Stimulated activated CD4-positive, alpha-beta T cell treated with anti-CD3 and anti-CD28 coated beads, Interleukin-2, amount 100 ng/mL, for 48 hours (primary cell): ENCODE data around the gene SUMO4.

ENCODE experiments used
- DNase-seq, 2 donors: peaks; one replicate each; pipeline ENCODE4 v3.0.0-alpha.2; 2020

SUMO4 gene

DNA sequence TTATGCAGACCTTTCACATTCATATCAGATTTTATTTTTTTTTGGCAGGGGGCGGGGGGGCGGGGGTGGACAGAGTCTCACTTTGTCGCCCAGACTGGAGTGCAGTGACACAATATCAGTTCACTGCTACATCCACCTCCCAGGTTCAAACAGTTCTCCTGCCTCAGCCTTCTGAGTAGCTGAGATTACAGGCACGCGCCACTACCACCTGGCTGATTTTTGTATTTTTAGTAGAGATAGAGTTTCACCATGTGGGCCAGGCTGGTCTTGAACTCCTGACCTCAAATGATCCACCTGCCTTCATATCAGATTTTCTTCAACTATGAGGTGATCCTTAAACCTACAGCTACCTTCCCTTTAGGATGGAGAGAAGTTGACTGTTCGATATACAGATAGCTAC, 8.0 kb upstream of the SUMO4 start:
- DNase-seq: no peak

DNA sequence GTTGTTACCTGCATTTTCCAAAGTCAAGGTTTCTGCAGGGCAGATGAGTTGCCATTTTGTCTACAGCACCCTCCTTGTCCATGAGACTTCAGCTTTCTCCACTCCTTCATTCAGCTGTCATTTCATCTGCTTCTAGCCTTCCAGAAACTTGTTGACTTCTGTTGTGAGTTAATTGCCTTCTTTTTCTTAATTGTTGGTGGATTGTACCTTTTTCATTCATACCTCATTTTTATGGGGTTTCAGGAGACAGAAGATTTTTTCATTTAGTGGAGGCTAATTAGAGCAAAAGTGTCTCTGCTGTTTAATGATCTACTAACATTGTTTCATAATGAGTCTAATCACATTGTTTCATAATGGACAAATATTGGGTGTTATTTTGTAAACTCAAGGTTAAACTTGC, 7.5 kb upstream of the SUMO4 start:
- DNase-seq: no peak

DNA sequence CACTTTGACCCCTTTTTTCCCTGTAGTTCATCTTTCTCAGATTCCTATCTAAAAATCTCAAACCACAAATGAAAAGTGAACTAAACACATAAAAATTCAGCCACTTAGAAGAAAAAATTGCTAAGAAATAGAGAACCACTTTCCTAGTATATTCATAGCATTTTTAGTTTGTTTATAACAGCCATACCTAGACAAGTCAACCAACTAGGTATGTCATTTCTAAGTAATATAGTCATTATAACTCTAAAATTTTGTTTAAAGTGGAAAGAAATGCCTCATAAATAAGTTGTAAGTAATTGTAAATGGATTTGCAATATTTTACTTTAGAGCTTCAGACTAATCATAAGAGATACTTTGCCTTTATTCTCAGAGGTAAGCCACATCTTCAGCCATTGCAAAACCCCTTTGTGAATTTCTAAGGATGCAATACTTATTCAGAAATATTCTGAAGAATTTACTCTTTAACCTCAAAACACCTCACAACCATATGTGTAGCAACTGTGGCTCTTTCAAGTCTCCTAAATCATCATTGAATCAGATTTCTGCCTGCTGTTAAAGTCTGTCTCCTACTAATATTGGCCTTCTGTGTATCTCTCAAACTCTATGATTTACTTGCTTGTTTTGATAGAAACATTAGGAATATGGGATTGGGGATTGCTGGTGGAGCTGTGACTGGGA, 6.9 kb upstream of the SUMO4 start:
- DNase-seq: no peak

DNA sequence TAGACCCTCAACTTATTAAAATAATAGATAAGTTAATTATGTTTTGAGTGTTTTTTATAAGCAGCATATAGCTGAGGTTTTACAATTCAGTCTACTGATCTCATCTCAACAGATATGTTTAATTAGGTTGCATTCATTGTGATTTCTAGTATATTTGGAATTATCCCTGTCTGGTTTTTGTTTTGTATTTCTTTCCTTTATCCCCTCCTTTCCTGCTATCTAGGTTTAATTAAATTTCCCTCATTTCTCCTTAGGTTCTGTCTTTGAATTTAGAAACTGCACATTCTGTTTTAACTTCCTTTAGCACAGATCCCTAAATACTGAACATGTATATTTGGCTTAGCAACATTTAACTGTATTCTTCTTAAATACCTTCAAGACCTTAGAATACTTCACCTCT, 4.9 kb upstream of the SUMO4 start:
- DNase-seq: no peak

DNA sequence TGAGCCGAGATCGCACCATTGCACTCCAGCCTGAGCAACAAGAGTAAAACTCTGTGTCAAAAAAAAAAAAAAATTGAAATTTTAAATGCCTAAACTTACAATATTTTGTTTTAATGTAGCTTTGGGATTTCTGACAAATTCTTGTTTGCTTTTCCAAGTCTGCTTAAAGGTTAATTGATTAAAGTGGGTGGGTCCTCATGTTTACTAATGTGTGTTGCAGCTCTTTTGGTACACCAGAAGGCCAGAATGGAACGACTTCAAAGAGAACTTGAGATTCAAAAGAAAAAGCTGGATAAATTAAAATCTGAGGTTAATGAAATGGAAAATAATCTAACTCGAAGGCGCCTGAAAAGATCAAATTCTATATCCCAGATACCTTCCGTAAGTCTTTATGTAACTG, 2.7 kb upstream of the SUMO4 start:
- no peak for DNase-seq

DNA sequence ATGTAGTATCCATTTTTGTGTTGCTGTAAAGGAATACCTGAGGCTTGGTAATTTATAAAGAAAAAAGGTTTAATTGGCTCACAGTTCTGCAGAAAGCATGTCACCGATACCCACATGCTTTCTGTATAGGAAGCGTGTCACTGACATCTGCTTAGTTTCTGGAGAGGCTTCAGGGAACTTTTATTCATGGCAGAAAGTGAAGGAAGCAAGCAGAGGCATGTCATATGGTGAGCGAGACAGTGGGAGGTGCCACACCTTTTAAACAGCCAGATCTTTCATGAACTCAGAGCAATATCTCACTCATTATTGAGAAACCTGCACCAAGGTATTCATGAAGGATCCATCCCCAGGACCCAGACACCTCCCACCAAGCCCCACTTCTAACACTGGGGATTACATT, 3.5 kb downstream of the SUMO4 start:
- no peak for DNase-seq

DNA sequence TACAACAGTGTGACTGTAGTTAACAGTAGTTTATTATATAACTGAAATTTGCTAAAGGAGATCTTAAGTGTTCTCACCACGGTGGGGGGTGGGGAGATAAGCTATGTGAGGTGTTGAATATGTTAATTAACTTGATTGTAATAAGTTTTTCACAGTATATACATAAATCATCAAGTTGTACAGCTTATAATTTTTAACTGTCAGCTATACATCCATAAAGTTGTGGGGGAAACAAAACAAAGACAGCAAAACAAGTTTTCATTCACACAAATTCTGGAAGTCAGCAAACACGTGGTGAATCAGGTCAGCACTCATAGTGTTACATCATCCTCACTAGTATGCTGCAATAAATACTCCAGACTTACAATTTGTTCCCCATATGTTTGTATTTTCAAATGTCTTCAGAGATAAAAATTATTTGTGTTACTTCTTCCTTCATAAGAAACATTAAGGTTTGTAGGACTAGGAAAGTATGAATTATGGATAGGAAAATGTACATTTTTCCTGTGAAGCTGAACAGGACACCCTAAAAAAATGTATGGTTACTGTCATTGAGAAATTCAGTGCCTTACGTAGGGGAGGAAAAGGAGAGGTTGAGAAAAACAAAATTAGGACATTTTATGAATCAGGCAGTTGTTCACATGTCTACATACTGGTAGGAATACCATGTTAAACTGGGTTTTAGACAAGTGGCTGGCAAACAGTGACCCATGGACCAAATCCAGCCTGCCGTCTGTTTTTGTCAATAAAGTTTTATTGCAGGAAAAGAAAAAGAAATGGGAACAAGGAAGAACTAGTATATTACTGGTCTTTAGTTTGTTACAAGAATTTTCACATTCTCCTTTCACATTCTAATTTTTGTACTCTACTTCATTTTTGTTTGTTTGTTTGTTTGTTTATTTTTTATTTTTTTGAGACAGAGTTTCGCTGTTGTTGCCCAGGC, 6.0 kb downstream of the SUMO4 start:
- no peak for DNase-seq

DNA sequence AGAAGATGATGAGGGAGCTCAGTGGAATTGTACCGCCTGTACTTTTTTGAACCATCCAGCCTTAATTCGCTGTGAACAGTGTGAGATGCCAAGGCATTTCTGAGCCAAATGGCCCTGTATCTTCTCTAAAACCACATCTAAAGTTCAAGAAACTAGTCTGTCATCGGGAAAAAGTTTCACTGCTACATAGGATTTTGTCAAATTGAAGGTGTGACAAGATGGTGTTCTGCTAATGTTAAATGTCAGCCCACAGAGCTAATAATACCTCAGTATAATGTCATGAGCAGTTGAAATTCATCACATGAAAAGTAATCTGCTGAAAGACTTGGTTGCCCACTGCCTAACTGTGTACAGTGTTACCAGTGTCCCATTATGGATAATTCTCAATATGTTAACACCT, 9.6 kb downstream of the SUMO4 start:
- no peak for DNase-seq

DNA sequence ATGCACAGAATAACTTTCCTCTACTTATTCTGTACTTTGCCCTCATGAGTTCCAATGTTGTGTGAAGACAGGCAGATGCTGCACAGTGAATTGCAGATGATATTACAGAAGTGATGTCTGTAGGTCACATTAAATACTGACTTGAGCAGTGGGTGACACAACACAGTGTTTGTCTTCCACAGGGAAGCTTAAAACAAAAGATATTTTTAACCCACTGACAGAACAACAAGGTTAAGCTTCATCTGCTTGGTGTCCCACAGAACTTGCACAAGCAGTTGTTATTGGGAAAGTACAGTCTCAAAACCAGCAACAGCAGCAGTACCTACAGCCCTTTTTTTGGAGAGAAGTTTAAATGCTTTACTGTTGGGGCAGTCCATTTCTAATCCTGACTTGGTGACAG, 10.5 kb downstream of the SUMO4 start:
- no peak for DNase-seq

DNA sequence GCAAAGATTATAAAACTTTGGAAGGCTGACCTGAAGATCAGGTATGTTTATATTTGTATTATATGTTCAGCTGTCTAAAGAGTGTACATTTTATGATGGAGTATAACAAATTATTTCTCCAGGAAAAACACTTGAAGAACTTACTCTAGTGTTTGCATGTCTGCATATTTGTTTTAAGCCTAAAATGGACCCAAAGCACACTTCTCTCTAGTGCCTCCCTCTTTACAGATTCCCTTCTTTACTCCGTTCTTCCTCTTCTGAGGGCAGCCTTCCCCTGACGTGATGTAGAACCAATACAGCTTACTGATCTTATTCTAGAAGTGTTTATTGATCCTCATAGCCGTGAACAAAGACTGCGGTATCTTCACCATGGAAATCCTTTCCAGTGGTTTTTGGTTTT, 13.9 kb downstream of the SUMO4 start:
- DNase-seq: no peak

DNA sequence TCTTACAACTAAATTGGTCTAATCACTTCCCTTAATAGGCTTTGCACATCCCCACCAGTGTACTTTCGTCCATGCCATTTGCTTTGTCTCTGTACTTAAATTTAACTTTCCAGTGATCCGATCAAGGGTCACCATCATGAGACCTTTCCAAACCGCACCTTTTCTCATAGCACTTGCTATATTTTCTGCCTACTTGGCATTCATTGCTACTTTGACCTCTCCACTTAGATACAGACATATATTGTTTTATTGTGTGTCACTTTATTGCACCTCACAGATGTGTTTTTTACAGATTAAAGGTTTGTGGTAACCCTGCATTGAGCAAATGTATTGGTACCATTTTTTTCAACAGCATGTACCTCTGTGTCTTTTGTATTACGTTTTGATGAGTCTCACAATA, 14.8 kb downstream of the SUMO4 start:
- DNase-seq: no peak

DNA sequence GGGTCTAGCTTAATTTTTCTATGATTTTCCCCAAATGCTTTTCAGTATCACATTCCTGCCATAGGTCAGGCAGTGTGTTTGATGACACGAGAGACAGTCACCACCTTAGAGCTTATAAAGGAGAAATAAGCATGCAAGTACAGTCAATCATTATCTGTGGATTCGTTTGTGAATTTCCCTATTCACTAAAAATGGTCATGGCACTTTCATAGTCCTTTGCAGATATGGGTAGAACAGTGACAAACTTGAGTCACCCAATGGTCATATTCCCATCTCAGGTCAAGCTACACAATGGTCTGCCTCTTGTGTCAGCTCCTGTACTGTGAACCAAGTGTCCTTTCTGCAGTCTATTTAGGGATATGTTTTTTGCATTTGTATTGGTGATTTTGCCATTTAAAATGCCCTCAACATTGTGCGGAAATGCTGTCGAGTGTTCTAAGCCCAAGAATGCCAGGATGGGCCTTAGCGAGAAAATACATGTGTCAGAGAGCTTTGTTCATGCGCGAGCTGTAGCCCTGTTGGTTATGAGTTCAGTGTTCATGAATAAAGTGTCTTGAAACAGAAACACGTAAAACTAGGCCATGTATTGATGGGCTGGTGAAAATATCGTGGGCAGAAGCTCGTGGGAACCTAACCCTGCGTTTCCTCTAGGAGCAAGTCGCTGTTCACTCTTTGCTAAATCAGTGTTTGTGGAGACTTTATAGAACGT, 19.8 kb downstream of the SUMO4 start:
- DNase-seq: no peak

DNA sequence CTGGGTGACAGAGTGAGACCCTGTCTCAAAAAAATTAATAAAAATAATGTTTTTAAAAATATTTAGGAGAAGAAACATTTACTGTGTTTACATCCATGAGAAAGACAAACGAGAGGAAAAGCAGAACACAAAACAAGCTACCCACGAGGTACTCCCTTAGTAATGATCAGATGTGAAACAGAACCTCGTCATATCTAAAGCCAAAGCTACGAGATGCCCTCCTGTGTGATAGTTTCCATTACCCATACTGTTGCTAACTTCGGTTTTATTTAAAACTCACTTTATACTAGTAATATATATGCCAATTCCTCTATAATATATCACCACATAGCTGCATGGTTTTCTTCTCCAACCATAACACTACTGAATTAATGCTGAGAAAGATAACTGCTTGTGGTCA, 21.1 kb downstream of the SUMO4 start:
- no peak for DNase-seq

DNA sequence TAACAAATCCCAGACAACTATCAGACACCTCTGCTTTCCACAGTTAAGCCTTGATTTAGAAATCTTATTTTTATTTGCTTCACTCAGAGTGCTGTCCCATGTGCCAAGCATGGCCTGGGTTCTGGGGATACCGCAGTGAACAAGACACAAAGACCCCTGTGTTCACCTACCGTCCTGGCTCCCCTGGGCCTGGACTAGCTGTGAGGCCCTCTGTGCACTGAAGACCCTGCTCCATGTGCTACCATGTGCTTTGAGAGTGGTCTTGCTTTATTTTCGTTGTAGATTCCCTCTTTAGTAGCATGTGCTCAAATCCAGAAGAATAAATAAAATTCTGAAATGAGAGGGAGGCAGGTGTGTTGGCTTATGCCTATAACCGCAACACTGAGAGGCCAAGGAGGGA, 22.5 kb downstream of the SUMO4 start:
- no peak for DNase-seq

DNA sequence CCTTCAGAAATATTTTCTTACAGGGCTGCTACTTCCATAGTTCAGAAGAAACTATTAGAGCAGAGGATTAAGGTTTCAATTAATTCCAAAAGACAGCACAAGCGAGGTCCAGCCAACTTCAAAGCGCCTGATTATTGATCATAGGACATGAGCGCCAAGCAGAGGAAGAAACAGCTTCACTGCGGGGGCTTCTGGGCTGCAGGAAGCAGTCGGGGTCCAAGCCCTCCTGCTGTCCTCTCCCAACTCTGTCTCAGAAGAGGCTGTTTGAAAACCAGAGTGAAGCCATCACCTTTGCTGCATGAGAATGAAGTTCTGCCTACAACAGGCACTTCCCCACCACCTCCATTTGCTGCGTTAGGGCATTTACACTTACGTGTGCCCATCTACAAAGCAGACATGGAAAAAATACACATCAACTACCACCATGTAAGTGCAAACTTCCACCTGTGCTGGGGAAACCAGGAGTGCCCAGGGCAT, 23.9 kb downstream of the SUMO4 start:
- no peak for DNase-seq

DNA sequence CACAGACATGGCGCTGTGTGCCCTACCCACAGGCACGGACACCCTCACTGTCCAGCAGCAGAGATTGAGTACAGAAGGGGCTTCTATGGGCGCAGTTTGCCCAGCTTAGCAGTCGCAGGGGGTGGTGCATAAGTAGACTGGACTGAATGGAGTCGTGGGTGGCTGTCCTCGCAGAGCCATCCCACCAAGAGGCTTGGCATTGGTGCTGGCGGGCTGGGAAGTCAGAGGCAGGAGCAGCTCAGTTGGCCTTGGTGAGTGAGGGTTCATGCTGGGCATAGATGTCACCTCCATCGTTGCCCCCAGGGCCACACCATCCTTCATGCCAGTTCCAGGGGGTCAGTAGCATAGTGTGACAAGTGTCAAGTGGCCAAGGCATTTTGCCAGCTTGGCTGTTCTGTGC, 25.2 kb downstream of the SUMO4 start:
- DNase-seq: no peak

DNA sequence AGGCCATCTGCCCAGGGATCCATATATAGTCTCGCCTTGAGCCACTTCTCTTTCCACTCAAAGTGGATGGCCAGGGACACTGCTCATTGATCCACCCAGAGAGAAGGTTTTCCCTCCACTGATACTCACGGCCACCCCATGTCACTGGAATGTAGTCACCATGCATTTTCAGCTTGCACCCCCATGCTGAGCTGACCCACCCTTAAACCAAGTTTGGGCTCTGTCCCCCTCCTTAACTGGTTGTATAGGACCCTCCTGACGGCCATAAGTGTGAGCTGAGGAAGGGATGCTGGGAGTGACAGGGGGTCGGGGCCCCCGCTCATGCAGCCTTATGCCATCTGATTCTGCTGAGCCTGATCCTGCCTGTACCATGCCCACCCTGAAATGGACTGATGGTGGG, 25.7 kb downstream of the SUMO4 start:
- no peak for DNase-seq

DNA sequence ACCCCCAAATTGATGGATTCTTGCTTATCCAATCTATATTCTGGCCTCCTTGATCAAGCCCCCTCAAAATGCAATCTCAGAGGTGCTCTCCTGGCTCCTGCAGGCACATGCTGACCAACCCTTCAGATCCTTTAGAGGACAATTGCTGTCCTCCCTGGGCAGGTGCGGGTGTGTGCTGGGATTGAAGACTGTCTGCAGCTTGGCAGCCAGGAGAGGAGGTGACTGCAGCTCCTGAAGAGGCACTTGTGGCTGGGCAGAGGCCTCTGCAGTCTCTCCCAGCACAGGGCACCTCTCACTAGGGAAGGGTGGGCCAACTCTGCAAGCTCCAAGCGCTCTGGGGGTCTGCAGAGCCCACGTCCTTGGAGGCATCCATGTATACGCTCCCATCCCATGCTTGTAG, 28.5 kb downstream of the SUMO4 start:
- no peak for DNase-seq

DNA sequence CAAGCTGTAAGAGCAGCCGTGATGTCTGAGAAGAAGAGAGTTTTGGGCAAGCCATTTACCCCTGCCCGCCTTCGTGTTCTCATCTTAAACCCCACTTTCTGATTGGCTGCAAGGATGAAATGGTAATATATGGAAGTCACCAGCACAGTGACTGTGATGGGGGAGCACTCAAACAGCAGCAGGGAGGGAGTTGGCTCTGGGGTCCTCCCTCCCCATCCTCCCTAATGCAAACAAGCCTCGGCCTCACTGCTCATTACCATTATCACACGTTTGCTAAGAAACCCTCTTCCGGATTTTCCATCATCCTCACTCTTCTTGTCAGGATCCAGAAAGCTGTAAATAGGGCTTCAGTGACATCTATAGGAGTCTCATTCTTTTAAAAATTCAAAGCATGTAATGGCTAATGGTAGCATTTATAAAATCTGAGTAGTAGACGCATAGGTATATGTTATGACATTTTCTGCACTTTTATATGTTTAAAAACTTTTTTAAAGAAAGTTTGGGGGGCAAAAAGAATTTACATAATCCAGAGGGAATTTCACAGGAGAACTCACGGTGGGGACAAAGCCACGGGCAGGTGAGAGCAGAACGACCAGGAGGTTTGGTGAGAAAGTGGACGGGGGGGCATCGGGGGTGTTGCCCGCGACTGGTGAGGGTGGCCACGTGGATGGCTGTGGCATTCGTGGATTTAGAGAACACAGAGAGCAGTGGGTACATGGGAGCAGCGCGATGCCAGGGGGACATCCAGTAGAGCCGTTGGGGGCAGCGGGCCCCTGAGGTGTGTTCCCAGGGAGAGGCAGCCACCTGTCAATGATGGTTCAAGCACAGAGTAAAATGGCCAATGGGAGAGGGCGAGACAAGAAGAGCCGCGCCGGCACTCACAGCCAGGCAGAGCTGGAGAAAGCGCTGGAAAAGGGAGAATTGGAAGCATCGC, 29.6 kb downstream of the SUMO4 start:
- DNase-seq: no peak

DNA sequence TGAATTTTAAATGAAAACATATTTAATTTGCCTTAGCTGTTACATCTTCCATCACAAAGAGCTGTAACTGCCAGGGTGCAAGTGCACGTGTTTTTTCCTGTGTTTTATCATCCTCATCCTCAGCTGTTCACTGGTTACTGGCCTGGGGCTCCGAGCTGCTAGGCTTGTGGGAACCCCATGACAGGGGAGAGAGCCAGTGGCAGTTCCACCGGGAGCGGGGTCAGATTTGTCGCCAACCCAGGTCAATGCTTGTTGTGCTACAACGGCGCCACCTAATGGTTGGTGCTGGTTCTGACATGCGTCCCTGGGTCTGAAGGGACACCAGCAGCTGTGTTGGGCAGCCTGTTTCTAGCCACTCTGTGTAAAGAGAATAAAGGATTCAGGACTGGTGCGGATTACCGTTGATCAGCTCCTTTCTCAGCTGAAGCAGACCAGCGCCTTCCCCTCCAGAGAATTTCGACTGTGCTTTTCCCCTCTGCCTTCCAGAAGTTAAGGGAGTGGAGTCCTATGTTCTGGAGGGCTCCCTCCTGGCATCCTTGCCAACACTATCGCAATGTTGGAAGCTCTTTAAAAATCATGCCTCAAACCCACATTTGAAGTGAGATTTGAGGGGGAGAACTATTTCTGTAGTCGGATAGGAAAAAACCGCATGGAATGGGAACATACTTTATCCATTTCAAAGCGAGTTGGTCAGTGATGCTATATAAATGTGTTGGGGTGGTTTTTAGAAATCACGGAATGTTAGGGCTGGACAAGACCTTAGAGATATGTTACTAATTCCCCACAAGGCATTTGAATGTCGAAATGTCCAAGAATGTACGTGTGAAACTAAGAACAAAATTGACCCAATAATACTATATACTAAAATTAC, 32.1 kb downstream of the SUMO4 start:
- DNase-seq: peak; percentile 95 to 97

DNA sequence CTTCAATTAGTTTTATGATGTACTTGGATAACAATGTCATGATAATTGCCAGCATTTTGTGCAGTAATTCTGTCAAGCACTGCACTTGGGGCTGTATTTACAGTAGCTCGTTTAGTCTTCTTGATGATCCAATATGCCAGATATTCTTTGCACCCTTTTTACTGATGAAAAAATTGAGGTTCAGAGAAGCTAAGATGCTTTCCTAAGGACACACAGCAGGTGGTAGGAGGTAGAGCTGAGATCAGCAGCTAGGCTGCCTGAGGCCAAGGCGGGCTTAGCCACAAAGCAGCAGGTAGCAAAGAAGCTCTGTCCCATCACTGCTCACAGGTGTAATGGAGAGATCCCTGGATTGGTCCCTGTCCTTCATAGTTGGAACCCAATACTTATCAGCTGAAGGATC, 33.3 kb downstream of the SUMO4 start:
- no peak for DNase-seq

DNA sequence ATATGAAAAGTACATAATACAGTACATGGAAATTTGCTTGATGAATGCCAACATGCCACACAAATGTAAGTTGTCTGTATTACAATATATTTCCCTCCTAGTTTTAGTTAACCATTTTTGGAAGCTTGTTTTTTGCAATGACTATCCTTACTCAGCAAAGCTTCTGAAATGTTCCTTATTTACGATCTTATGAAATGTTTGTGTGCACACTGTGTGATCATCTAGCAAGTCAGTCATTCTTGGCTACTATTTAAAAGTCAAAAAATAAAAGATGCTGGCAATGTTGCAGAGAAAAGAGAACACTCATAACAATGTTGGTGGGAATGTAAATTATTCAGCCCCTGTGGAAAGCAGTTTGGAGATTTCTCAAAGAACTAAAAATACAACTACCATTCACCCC, 33.8 kb downstream of the SUMO4 start:
- no peak for DNase-seq
